ENCODE data around the gene CENPL.

DNA sequence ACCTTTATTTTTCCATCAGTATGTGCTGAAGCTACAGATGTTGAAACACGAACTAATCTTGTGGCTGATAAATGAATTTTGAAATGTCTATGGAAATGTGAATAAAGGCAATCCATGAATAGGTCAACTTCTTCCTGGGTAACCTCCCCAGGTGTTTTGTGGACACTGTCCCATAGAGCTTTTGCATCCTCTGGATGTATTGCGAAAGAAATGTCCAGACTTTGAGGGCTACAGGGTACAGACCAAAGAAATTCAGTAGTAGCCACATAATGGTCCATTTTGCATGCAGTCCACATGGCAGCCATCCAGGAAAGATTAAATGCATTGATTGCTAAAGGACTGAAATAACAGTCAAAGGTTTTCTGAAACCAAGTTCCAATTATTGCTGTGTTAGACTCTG lies 21.7 kb downstream of the CENPL start:
- TF ChIP-seq, protein P1, sequence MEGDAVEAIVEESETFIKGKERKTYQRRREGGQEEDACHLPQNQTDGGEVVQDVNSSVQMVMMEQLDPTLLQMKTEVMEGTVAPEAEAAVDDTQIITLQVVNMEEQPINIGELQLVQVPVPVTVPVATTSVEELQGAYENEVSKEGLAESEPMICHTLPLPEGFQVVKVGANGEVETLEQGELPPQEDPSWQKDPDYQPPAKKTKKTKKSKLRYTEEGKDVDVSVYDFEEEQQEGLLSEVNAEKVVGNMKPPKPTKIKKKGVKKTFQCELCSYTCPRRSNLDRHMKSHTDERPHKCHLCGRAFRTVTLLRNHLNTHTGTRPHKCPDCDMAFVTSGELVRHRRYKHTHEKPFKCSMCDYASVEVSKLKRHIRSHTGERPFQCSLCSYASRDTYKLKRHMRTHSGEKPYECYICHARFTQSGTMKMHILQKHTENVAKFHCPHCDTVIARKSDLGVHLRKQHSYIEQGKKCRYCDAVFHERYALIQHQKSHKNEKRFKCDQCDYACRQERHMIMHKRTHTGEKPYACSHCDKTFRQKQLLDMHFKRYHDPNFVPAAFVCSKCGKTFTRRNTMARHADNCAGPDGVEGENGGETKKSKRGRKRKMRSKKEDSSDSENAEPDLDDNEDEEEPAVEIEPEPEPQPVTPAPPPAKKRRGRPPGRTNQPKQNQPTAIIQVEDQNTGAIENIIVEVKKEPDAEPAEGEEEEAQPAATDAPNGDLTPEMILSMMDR (conservative IDR thresholded peaks at IDR 0.05; ENCODE audit: low read depth, low read length), result no peak
- TF ChIP-seq POLR2A (IDR thresholded peaks at IDR 0.05; ENCODE audit: low read depth, low read length) (no peak), RAD21 (IDR thresholded peaks at IDR 0.05; ENCODE audit: low read length) (no peak), MXI1 (IDR thresholded peaks at IDR 0.05; ENCODE audit: borderline replicate concordance, low read depth, low read length) (no peak), RFX5 (IDR thresholded peaks at IDR 0.05; ENCODE audit: low read depth, low read length) (no peak), NFE2L2 (IDR thresholded peaks at IDR 0.05; ENCODE audit: low read depth, low read length) (no peak), RCOR1 (IDR thresholded peaks at IDR 0.05; ENCODE audit: insufficient replicate concordance, low read length) (no peak), MAFK (IDR thresholded peaks at IDR 0.05; ENCODE audit: low read depth, low read length) (no peak), CEBPB (IDR thresholded peaks at IDR 0.05; ENCODE audit: low read depth, low read length) (peak; percentile 72), CHD1 (IDR thresholded peaks at IDR 0.05; ENCODE audit: low read depth, low read length) (no peak), MAZ (IDR thresholded peaks at IDR 0.05; ENCODE audit: borderline replicate concordance, low read depth, low read length) (no peak)
- TF ChIP-seq, protein P2, sequence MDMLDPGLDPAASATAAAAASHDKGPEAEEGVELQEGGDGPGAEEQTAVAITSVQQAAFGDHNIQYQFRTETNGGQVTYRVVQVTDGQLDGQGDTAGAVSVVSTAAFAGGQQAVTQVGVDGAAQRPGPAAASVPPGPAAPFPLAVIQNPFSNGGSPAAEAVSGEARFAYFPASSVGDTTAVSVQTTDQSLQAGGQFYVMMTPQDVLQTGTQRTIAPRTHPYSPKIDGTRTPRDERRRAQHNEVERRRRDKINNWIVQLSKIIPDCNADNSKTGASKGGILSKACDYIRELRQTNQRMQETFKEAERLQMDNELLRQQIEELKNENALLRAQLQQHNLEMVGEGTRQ (IDR thresholded peaks at IDR 0.05; ENCODE audit: low read depth, low read length), result no peak
- TF ChIP-seq, protein P3, sequence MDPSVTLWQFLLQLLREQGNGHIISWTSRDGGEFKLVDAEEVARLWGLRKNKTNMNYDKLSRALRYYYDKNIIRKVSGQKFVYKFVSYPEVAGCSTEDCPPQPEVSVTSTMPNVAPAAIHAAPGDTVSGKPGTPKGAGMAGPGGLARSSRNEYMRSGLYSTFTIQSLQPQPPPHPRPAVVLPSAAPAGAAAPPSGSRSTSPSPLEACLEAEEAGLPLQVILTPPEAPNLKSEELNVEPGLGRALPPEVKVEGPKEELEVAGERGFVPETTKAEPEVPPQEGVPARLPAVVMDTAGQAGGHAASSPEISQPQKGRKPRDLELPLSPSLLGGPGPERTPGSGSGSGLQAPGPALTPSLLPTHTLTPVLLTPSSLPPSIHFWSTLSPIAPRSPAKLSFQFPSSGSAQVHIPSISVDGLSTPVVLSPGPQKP (IDR thresholded peaks at IDR 0.05; ENCODE audit: borderline replicate concordance, low read depth, low read length), result no peak
